Measurements from ENCODE around the gene SMYD3. TPM values are rescaled to one million over a fixed set of nuclear protein-coding genes. Genes with fewer than 3 reads are reported as not detected.

Gene SMYD3
- total and polyA plus RNA-seq, 2 donors (not counting 1 experiment from before 2014, with no cell fraction given), result 9.7 to 37.2 TPM

DNA sequence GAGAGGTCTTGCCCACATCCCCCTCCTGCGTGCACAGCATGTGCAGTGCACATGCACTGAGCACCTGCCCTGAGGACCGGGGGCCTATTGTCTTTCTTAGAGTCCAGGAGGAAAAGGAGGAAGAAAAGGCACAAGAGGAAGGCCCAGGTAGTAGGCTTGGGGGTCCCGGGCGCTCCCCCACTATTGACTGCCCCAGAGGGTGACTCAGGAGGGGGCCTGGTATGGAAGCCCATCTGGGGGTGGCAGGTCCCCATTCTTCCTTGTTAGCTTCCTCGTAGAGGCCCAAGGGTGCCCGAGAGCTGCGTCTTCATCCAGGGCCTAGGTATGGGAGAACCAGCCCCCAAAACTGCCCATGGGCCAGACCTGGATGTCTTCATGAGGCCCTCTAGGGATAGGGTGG is 4.1 kb upstream of the SMYD3 start:
- Mint-ChIP-seq H3K9me3 (ENCODE audit: insufficient read depth) (peaks cover 11% of the 10 kb centered on the region), H3K27ac (no peak overlapping the region), H3K4me1 (peaks cover 9% of the 10 kb centered on the region), H3K4me3 (no peak overlapping the region), H3K27me3 (no peaks in the 10 kb centered on the region)
- ATAC-seq (ENCODE audit: low read depth) (no peak), DNase-seq (no peak)
- WGBS (ENCODE audit: insufficient coverage), result 100% methylated on average over 5 of the region's 7 CpGs
- Histone ChIP-seq H3K4me2 (replicated peaks; ENCODE audit: low read depth, low read length, poor library complexity, severe bottlenecking) (no peak overlapping the region), H3K27ac (ENCODE audit: low read length in 2 of 2) (no peak overlapping the region), H3K36me3 (replicated peaks in 1 of 2; ENCODE audit: control extremely low read depth in 1 of 2, control insufficient read depth in 1 of 2, extremely low read depth in 1 of 2, insufficient read depth in 2 of 2, low read length in 1 of 2) (no peaks in the 10 kb centered on the region), H3K9ac (ENCODE audit: low read length) (no peak overlapping the region), H3K27me3 (replicated peaks in 1 of 4; ENCODE audit: control extremely low read depth in 1 of 4, control insufficient read depth in 3 of 4, insufficient read depth in 4 of 4, low read length in 3 of 4) (no peaks in the 10 kb centered on the region), H2AFZ (ENCODE audit: insufficient read depth, low read depth, low read length, poor library complexity, severe bottlenecking) (no peak overlapping the region), H3K4me3 (ENCODE audit: control extremely low read depth in 1 of 5, extremely low read depth in 1 of 5, insufficient read depth in 1 of 5, low read depth in 2 of 5, low read length in 4 of 5) (no peak overlapping the region), H3K79me2 (ENCODE audit: control insufficient read depth, insufficient read depth, low read length) (peaks cover 3% of the 10 kb centered on the region), H3K4me1 (ENCODE audit: control insufficient read depth in 2 of 2, insufficient read depth in 2 of 2, low read length in 2 of 2) (peaks cover 4 to 10% of the 10 kb centered on the region in 2 donors), H3K9me3 (ENCODE audit: control extremely low read depth in 1 of 3, control insufficient read depth in 2 of 3, insufficient read depth in 1 of 3, low read length in 2 of 3) (peaks cover 0 to 32% (median 15%) of the 10 kb centered on the region in 3 donors), H4K20me1 (ENCODE audit: control insufficient read depth, insufficient read depth, low read length, poor library complexity, severe bottlenecking) (no peaks in the 10 kb centered on the region)
- intact Hi-C loops (cut with micrococcal nuclease), result no loop called here
- ChIA-PET CTCF (no interaction called here), POLR2A (no interaction called here)
- TF ChIP-seq, protein P1, sequence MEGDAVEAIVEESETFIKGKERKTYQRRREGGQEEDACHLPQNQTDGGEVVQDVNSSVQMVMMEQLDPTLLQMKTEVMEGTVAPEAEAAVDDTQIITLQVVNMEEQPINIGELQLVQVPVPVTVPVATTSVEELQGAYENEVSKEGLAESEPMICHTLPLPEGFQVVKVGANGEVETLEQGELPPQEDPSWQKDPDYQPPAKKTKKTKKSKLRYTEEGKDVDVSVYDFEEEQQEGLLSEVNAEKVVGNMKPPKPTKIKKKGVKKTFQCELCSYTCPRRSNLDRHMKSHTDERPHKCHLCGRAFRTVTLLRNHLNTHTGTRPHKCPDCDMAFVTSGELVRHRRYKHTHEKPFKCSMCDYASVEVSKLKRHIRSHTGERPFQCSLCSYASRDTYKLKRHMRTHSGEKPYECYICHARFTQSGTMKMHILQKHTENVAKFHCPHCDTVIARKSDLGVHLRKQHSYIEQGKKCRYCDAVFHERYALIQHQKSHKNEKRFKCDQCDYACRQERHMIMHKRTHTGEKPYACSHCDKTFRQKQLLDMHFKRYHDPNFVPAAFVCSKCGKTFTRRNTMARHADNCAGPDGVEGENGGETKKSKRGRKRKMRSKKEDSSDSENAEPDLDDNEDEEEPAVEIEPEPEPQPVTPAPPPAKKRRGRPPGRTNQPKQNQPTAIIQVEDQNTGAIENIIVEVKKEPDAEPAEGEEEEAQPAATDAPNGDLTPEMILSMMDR (IDR thresholded peaks at IDR 0.05), result no peak
- no peak for TF ChIP-seq EZH2 (IDR thresholded peaks at IDR 0.05; ENCODE audit: borderline replicate concordance, insufficient read depth, low read depth, low read length, poor library complexity, severe bottlenecking)

DNA sequence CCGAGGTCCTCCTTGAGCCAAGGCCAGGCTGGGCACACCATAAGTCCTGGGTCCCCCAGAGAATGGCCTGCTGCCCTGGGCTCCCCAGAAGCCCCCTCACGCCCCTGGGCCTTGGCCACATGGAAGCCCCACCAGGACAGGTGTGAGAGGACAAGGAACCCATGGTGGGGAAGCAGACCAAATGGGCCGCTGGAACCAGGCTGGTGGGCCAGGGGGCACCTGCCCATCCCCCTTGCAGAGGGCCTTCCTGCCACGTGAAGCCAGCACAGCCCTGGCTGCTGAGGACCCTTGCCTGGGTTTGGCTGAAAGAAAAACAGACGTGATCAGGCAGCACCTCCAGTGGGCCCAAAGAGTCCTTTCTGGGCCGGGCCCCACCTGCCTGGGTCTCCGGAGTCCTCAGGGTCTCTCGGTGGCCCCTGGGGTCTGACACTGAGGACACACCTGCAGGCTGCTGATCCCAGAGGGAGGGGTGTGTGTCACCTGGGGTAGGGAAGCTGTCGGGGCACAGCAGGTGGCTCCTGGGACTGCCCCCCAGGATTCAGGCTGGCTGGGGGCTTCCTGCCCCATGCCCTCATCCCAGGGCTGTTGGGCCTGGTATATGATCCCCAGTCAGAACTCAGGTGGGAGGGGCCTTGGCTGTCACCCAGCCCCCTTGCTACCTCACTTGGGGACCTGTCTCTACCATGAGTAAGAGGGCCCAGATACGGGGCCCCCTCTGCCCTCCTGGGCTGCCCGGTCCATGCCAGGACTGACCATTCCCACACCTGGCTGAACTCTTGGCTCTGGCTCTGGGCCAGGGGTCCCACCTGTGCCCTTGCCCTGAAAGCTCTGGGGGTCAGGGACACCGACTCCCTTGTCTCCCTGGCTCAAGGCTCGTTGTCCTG is 3.3 kb upstream of the SMYD3 start:
- H3K4me3 Mint-ChIP-seq, result no peak overlapping the region
- H3K9me3 ChIP-seq (ENCODE audit: control extremely low read depth in 1 of 3, control insufficient read depth in 2 of 3, insufficient read depth in 1 of 3, low read length in 2 of 3), result peaks cover 0 to 24% (median 7%) of the 10 kb centered on the region in 3 donors
- H3K4me3 ChIP-seq (ENCODE audit: control extremely low read depth in 1 of 5, extremely low read depth in 1 of 5, insufficient read depth in 1 of 5, low read depth in 2 of 5, low read length in 4 of 5), result no peak overlapping the region
- TF ChIP-seq, protein P1 (IDR thresholded peaks at IDR 0.05), result no peak
- no peak for TF ChIP-seq EZH2 (IDR thresholded peaks at IDR 0.05; ENCODE audit: borderline replicate concordance, insufficient read depth, low read depth, low read length, poor library complexity, severe bottlenecking)
- H3K4me1 ChIP-seq (ENCODE audit: control insufficient read depth in 2 of 2, insufficient read depth in 2 of 2, low read length in 2 of 2), result peaks cover 10 to 14% of the 10 kb centered on the region in 2 donors
- peaks cover 6% of the 10 kb centered on the region for H3K79me2 ChIP-seq (ENCODE audit: control insufficient read depth, insufficient read depth, low read length)
- no peak for ATAC-seq (ENCODE audit: low read depth)
- no peak overlapping the region for H3K27ac ChIP-seq (ENCODE audit: low read length in 2 of 2)
- H3K9me3 Mint-ChIP-seq (ENCODE audit: insufficient read depth), result peaks cover 5% of the 10 kb centered on the region
- H3K27me3 ChIP-seq (replicated peaks in 1 of 4; ENCODE audit: control extremely low read depth in 1 of 4, control insufficient read depth in 3 of 4, insufficient read depth in 4 of 4, low read length in 3 of 4), result no peaks in the 10 kb centered on the region
- H3K27ac Mint-ChIP-seq, result no peak overlapping the region
- no peak overlapping the region for H3K4me2 ChIP-seq (replicated peaks; ENCODE audit: low read depth, low read length, poor library complexity, severe bottlenecking)
- H3K4me1 Mint-ChIP-seq, result peaks cover 18% of the 10 kb centered on the region
- ChIA-PET CTCF (no interaction called here), POLR2A (no interaction called here)
- intact Hi-C loops (cut with micrococcal nuclease), result no loop called here
- DNase-seq, result no peak
- no peaks in the 10 kb centered on the region for H3K36me3 ChIP-seq (replicated peaks in 1 of 2; ENCODE audit: control extremely low read depth in 1 of 2, control insufficient read depth in 1 of 2, extremely low read depth in 1 of 2, insufficient read depth in 2 of 2, low read length in 1 of 2)
- H3K9ac ChIP-seq (ENCODE audit: low read length), result no peak overlapping the region
- H3K27me3 Mint-ChIP-seq, result no peaks in the 10 kb centered on the region
- WGBS (ENCODE audit: insufficient coverage), result 82% methylated on average over 12 of the region's 13 CpGs
- H4K20me1 ChIP-seq (ENCODE audit: control insufficient read depth, insufficient read depth, low read length, poor library complexity, severe bottlenecking), result no peaks in the 10 kb centered on the region
- no peak overlapping the region for H2AFZ ChIP-seq (ENCODE audit: insufficient read depth, low read depth, low read length, poor library complexity, severe bottlenecking)
